Smooth muscle cell (in vitro differentiated cells): ENCODE data around the gene IPP. TPM values are rescaled to one million over a fixed set of nuclear protein-coding genes. Genes with fewer than 3 reads are reported as not detected.

Experiments used
- DNase-seq: peaks from one replicate; lab custom pipeline; 2025; ENCODE audit not compliant: unreplicated experiment; lab: John Stamatoyannopoulos, UW
- H2AFZ ChIP-seq: fragments of 200-600 bp; sonication (generic); 2 replicates; pipeline ENCODE4 v1.6.0; 2016; ENCODE audit warnings: antibody characterized with exemption, low read depth, mild to moderate bottlenecking
- H3F3A ChIP-seq: fragments of 200-600 bp; sonication (generic); 2 replicates; pipeline ENCODE4 v1.6.0; 2017; ENCODE audit warnings: antibody characterized with exemption, low read depth
- H3K27ac ChIP-seq: fragments of 200-600 bp; sonication (generic); 2 replicates; pipeline ENCODE4 v1.5.1; 2016; ENCODE audit warnings: low read depth, mild to moderate bottlenecking
- H3K27me3 ChIP-seq: fragments of 200-600 bp; sonication (generic); 2 replicates; pipeline ENCODE4 v1.6.1; 2016; ENCODE audit warnings: low read depth, mild to moderate bottlenecking
- H3K36me3 ChIP-seq: fragments of 200-600 bp; sonication (generic); 2 replicates; pipeline ENCODE4 v1.5.1; 2016; ENCODE audit warnings: low read depth
- H3K4me1 ChIP-seq: fragments of 200-600 bp; sonication (generic); 2 replicates; pipeline ENCODE4 v1.5.1; 2016; ENCODE audit warnings: low read depth
- H3K4me2 ChIP-seq: fragments of 200-600 bp; sonication (generic); 2 replicates; pipeline ENCODE4 v1.6.0; 2016; ENCODE audit warnings: mild to moderate bottlenecking
- H3K4me3 ChIP-seq: fragments of 200-600 bp; sonication (generic); 2 replicates; pipeline ENCODE4 v1.5.1; 2016; ENCODE audit warnings: mild to moderate bottlenecking
- H3K79me2 ChIP-seq: fragments of 200-600 bp; sonication (generic); 2 replicates; pipeline ENCODE4 v1.6.0; 2016; ENCODE audit warnings: low read depth, mild to moderate bottlenecking
- H3K9ac ChIP-seq: fragments of 200-600 bp; sonication (generic); 2 replicates; pipeline ENCODE4 v1.6.0; 2016; ENCODE audit warnings: low read depth
- H3K9me3 ChIP-seq: fragments of 200-600 bp; sonication (generic); replicated peaks from 2 replicates; pipeline ENCODE4 v1.5.1; 2016; ENCODE audit warnings: low read depth
- H4K20me1 ChIP-seq: fragments of 200-600 bp; sonication (generic); 2 replicates; pipeline ENCODE4 v1.6.0; 2016; ENCODE audit warnings: low read depth
- WGBS: methylation state at CpG from one replicate; pipeline ENCODE4 v1.1.7; 2016; ENCODE audit warnings: low lambda C conversion rate; 5-methylcytosine and 5-hydroxymethylcytosine counted together
- polyA plus RNA-seq: library from polyadenylated mRNA; unstranded; fragments of >200 nt; fragmentation: Nextera tagmentation; extraction: Ambion mirVana; gene quantifications from 2 replicates; pipeline ENCODE4 v1.2.1, GENCODE V29; 2016
- total RNA-seq: library from RNA; depleted of rRNA; stranded (reverse); fragments of >200 nt; gene quantifications from 2 replicates; pipeline ENCODE4 v1.2.3, GENCODE V29; 2014
- TF ChIP-seq, protein P1 (sequence below): fragments of 200-600 bp; sonication (generic); IDR thresholded peaks from 2 replicates; pipeline ENCODE4 v1.5.1; 2017; ENCODE audit warnings: borderline replicate concordance, mild to moderate bottlenecking, antibody characterized with exemption; ENCODE audit not compliant: insufficient read depth, poor library complexity, severe bottlenecking

The IPP gene
- total and polyA plus RNA-seq, 2 experiments from 2014 or later = 9.9 to 14.8 TPM

- H2AFZ ChIP-seq = peak overlapping the region; percentile 91
- no peak for DNase-seq
- peaks cover 44% of the 10 kb centered on the region for H4K20me1 ChIP-seq
- peaks cover 6% of the 10 kb centered on the region for H3F3A ChIP-seq
- no peaks in the 10 kb centered on the region for H3K9me3 ChIP-seq
- H3K36me3 ChIP-seq = no peaks in the 10 kb centered on the region
- peaks cover 81% of the 10 kb centered on the region for H3K79me2 ChIP-seq
- H3K27ac ChIP-seq = peak overlapping the region; percentile 94
- WGBS = 1% methylated on average over 26 of the region's 27 CpGs
- peak overlapping the region; percentile 97 for H3K4me3 ChIP-seq
- TF ChIP-seq, protein P1, sequence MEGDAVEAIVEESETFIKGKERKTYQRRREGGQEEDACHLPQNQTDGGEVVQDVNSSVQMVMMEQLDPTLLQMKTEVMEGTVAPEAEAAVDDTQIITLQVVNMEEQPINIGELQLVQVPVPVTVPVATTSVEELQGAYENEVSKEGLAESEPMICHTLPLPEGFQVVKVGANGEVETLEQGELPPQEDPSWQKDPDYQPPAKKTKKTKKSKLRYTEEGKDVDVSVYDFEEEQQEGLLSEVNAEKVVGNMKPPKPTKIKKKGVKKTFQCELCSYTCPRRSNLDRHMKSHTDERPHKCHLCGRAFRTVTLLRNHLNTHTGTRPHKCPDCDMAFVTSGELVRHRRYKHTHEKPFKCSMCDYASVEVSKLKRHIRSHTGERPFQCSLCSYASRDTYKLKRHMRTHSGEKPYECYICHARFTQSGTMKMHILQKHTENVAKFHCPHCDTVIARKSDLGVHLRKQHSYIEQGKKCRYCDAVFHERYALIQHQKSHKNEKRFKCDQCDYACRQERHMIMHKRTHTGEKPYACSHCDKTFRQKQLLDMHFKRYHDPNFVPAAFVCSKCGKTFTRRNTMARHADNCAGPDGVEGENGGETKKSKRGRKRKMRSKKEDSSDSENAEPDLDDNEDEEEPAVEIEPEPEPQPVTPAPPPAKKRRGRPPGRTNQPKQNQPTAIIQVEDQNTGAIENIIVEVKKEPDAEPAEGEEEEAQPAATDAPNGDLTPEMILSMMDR = no peak
- H3K4me2 ChIP-seq = peak overlapping the region; percentile 91
- H3K27me3 ChIP-seq = no peaks in the 10 kb centered on the region
- H3K4me1 ChIP-seq = peaks cover 27% of the 10 kb centered on the region
- H3K9ac ChIP-seq = peak overlapping the region; percentile 99
Observed at GRCh38 chr1:45686015-45686287, 64.5 kb downstream of the IPP start.

- Histone ChIP-seq H3K4me1 (peaks cover 27% of the 10 kb centered on the region), H3K36me3 (no peaks in the 10 kb centered on the region), H3K27me3 (no peaks in the 10 kb centered on the region), H3K9me3 (no peaks in the 10 kb centered on the region), H3K27ac (peak overlapping the region; percentile 94), H3K79me2 (peaks cover 81% of the 10 kb centered on the region), H3K9ac (peak overlapping the region; percentile 99), H2AFZ (peak overlapping the region; percentile 91), H3K4me2 (peak overlapping the region; percentile 91), H3K4me3 (peak overlapping the region; percentile 97), H3F3A (peaks cover 6% of the 10 kb centered on the region), H4K20me1 (peaks cover 49% of the 10 kb centered on the region)
- WGBS = under 1% methylated on average over 13 of the region's 13 CpGs
- DNase-seq = no peak
- TF ChIP-seq, protein P1 = no peak
Observed at GRCh38 chr1:45685308-45686014, 65.0 kb downstream of the IPP start.

DNA sequence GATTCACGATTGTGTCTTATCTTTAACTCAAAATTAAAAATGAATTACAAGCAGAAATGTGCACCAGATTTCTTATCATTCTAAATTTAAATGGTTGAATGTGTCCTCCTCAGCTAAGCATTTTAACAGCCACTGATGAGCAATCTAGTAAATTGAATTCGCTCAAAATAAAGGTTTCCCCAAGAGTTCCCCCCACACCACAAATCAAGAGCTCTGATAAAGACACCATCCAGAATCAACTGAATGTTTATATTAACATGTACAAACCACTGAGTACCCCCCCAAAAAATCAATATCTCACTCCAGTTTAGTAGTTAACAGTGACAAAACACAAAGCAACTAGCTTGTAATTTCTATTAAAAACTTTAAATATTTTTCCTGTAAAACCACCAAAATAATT lies 66.1 kb downstream of the IPP start:
- Histone ChIP-seq H3K27me3 (no peaks in the 10 kb centered on the region), H3K9me3 (no peaks in the 10 kb centered on the region), H3K9ac (peak overlapping the region; percentile 99), H3K27ac (no peak overlapping the region), H3K4me1 (peaks cover 28% of the 10 kb centered on the region), H3K4me3 (peak overlapping the region; percentile 97), H3K79me2 (peaks cover 82% of the 10 kb centered on the region), H3K4me2 (peak overlapping the region; percentile 91), H4K20me1 (peaks cover 59% of the 10 kb centered on the region), H3K36me3 (no peaks in the 10 kb centered on the region), H2AFZ (no peak overlapping the region), H3F3A (peaks cover 6% of the 10 kb centered on the region)
- WGBS = 65% methylated on average over 2 of the region's 2 CpGs
- DNase-seq = no peak
- TF ChIP-seq, protein P1 = no peak

GRCh38 chr1:45682942-45683341 lies 67.5 kb downstream of the IPP start:
- H3K27me3 ChIP-seq = no peaks in the 10 kb centered on the region
- no peak for DNase-seq
- TF ChIP-seq, protein P1 = no peak
- H2AFZ ChIP-seq = no peak overlapping the region
- H3F3A ChIP-seq = peaks cover 6% of the 10 kb centered on the region
- no peak overlapping the region for H3K27ac ChIP-seq
- 91% methylated on average over 6 of the region's 6 CpGs for WGBS
- H3K4me1 ChIP-seq = peaks cover 37% of the 10 kb centered on the region
- H3K9ac ChIP-seq = no peak overlapping the region
- no peaks in the 10 kb centered on the region for H3K36me3 ChIP-seq
- peaks cover 83% of the 10 kb centered on the region for H3K79me2 ChIP-seq
- H4K20me1 ChIP-seq = peaks cover 74% of the 10 kb centered on the region
- no peak overlapping the region for H3K4me3 ChIP-seq
- no peaks in the 10 kb centered on the region for H3K9me3 ChIP-seq
- peak overlapping the region; percentile 4 for H3K4me2 ChIP-seq
